GM10266 (cell line): Measurements from ENCODE around the gene RASL10B.

ENCODE experiments used
- DNase-seq: peaks from one replicate; pipeline ENCODE4 v3.0.0; 2012; ENCODE audit errors: extremely low spot score
- CTCF ChIP-seq: IDR thresholded peaks from 2 replicates; pipeline ENCODE4 v1.5.1; 2012; ENCODE audit warnings: mild to moderate bottlenecking, low read depth; ENCODE audit not compliant: control insufficient read depth, insufficient read depth; ENCODE audit errors: missing control alignments

RASL10B gene

GRCh38 chr17:35757243-35757642, 25.8 kb downstream of the RASL10B start:
- no peak for DNase-seq
- no peak for TF ChIP-seq CTCF

- no peak for TF ChIP-seq CTCF
- no peak for DNase-seq
These were observed 29.1 kb downstream of the RASL10B start, which contains the start of gene C17orf50 for GRCh38 chr17:35760587-35760986. C17orf50 (plus strand) TSS chr17:35760887; CDS start chr17:35760942, 55 bp downstream.

- TF ChIP-seq CTCF: no peak
These were observed 30.2 kb downstream of the RASL10B start for GRCh38 chr17:35761601-35762000.

GRCh38 chr17:35763767-35764122, 32.3 kb downstream of the RASL10B start:
- no peak for TF ChIP-seq CTCF
- DNase-seq: no peak

More at GRCh38 chr17:35761601-35762000, 30.2 kb downstream of the RASL10B start:
- no peak for DNase-seq

GRCh38 chr17:35764123-35764991, 32.9 kb downstream of the RASL10B start:
- peak; percentile 99 for TF ChIP-seq CTCF
- DNase-seq: peak; percentile 96

GRCh38 chr17:35765086-35765710, 33.8 kb downstream of the RASL10B start:
- no peak for DNase-seq
- no peak for TF ChIP-seq CTCF
